Neural cell (in vitro differentiated cells): ENCODE measurements around the gene KMO. TPM values are rescaled to one million over a fixed set of nuclear protein-coding genes. Genes with fewer than 3 reads are reported as not detected.

ENCODE experiments used
- H2AFZ ChIP-seq: fragments of 200-600, 300-800 bp; sonication (generic), shearing (Covaris generic); 2 replicates; pipeline ENCODE4 v1.6.0; 2014; ENCODE audit warnings: low read depth, mild to moderate bottlenecking, antibody characterized with exemption, low read length, moderate library complexity
- H3F3A ChIP-seq: fragments of 200-600 bp; shearing (Covaris generic); 2 replicates; pipeline ENCODE4 v1.6.1; 2016; ENCODE audit warnings: mild to moderate bottlenecking, moderate library complexity, mixed read lengths, antibody characterized with exemption, low read length; ENCODE audit not compliant: insufficient read depth, poor library complexity, severe bottlenecking
- H3K27ac ChIP-seq: fragments of 200-600, 300-800 bp; sonication (generic), shearing (Covaris generic); 2 replicates; pipeline ENCODE4 v1.5.1; 2014; ENCODE audit warnings: mild to moderate bottlenecking, low read length, moderate library complexity
- H3K27me3 ChIP-seq: fragments of 300-800, 200-600 bp; sonication (generic), shearing (Covaris generic); 2 replicates; pipeline ENCODE4 v1.6.0; 2014; ENCODE audit warnings: mild to moderate bottlenecking, low read depth, low read length, moderate library complexity; ENCODE audit not compliant: insufficient read depth
- H3K36me3 ChIP-seq: fragments of 300-800, 200-600 bp; sonication (generic), shearing (Covaris generic); 2 replicates; pipeline ENCODE4 v1.5.1; 2014; ENCODE audit warnings: mild to moderate bottlenecking, antibody characterized with exemption, low read length, moderate library complexity; ENCODE audit not compliant: insufficient read depth
- H3K4me2 ChIP-seq: fragments of 300-800, 200-600 bp; sonication (generic), shearing (Covaris generic); 2 replicates; pipeline ENCODE4 v1.6.0; 2014; ENCODE audit warnings: mild to moderate bottlenecking, low read length
- H3K4me3 ChIP-seq: fragments of 300-800, 200-600 bp; sonication (generic), shearing (Covaris generic); 2 replicates; pipeline ENCODE4 v1.5.1; 2014; ENCODE audit warnings: mild to moderate bottlenecking, low read length, moderate library complexity
- H3K79me2 ChIP-seq: fragments of 200-600 bp; shearing (Covaris generic); replicated peaks from 2 replicates; pipeline ENCODE4 v1.6.0; 2014; ENCODE audit warnings: mild to moderate bottlenecking, low read length, moderate library complexity; ENCODE audit not compliant: insufficient read depth
- H3K9ac ChIP-seq: fragments of 300-800, 200-600 bp; sonication (generic), shearing (Covaris generic); 2 replicates; pipeline ENCODE4 v1.6.1; 2016; ENCODE audit warnings: mild to moderate bottlenecking, low read length, mixed read lengths
- H3K9me2 ChIP-seq: fragments of 200-600 bp; shearing (Covaris generic); 2 replicates; pipeline ENCODE4 v1.6.1; 2016; ENCODE audit warnings: mild to moderate bottlenecking, low read length, mixed read lengths; ENCODE audit not compliant: insufficient read depth
- H3K9me3 ChIP-seq: fragments of 200-600, 300-800 bp; sonication (generic), shearing (Covaris generic); 2 replicates; pipeline ENCODE4 v1.6.1; 2016; ENCODE audit warnings: mild to moderate bottlenecking, mixed run types, low read length, moderate library complexity, mixed read lengths
- H4K20me1 ChIP-seq: fragments of 200-600 bp; shearing (Covaris generic); 2 replicates; pipeline ENCODE4 v1.6.1; 2016; ENCODE audit warnings: mild to moderate bottlenecking, mixed run types; ENCODE audit not compliant: insufficient read depth
- EP300 ChIP-seq: fragments of 450-650 bp; conservative IDR thresholded peaks from 2 replicates; pipeline ENCODE4 v1.6.1; 2014; ENCODE audit warnings: antibody characterized with exemption, mild to moderate bottlenecking, moderate library complexity; ENCODE audit not compliant: poor library complexity, severe bottlenecking
- EZH2 ChIP-seq: fragments of 200-600, 300-800 bp; shearing (Covaris generic), sonication (generic); IDR thresholded peaks from 2 replicates; pipeline ENCODE4 v1.6.1; 2014; ENCODE audit warnings: antibody characterized with exemption, low read length, borderline replicate concordance, mild to moderate bottlenecking; ENCODE audit not compliant: insufficient read depth, poor library complexity, severe bottlenecking
- MXI1 ChIP-seq: fragments of 450-650 bp; conservative IDR thresholded peaks from 2 replicates; pipeline ENCODE4 v1.6.1; 2014; ENCODE audit warnings: antibody characterized with exemption, mild to moderate bottlenecking; ENCODE audit not compliant: poor library complexity, severe bottlenecking
- POLR2AphosphoS5 ChIP-seq: IDR thresholded peaks from 2 replicates; pipeline ENCODE4 v1.6.1; 2012
- RAD21 ChIP-seq: fragments of 450-650 bp; conservative IDR thresholded peaks from 2 replicates; pipeline ENCODE4 v1.6.1; 2014; ENCODE audit warnings: antibody characterized with exemption, mild to moderate bottlenecking, moderate library complexity
- SMC3 ChIP-seq: fragments of 450-650 bp; conservative IDR thresholded peaks from 2 replicates; pipeline ENCODE4 v1.6.1; 2014; ENCODE audit warnings: antibody characterized with exemption, mild to moderate bottlenecking, moderate library complexity; ENCODE audit not compliant: poor library complexity
- TAF1 ChIP-seq: IDR thresholded peaks from 2 replicates; pipeline ENCODE4 v1.6.1; 2012; ENCODE audit warnings: low read depth
- polyA plus RNA-seq: library from polyadenylated mRNA; depleted of rRNA; stranded (reverse); fragments of >200 nt; gene quantifications from 2 replicates; pipeline ENCODE4 v1.2.3, GENCODE V29; 2014
- TF ChIP-seq, protein P1 (sequence below): IDR thresholded peaks from 2 replicates; pipeline ENCODE4 v1.6.1; 2012; ENCODE audit warnings: borderline replicate concordance
- TF ChIP-seq, protein P2 (sequence below): fragments of 450-650 bp; IDR thresholded peaks from 2 replicates; pipeline ENCODE4 v1.5.1; 2014; ENCODE audit warnings: antibody characterized with exemption, mild to moderate bottlenecking, moderate library complexity; ENCODE audit not compliant: poor library complexity, severe bottlenecking

Gene KMO
- polyA plus RNA-seq, 1 donor from 2014 or later = 0.72 TPM

DNA sequence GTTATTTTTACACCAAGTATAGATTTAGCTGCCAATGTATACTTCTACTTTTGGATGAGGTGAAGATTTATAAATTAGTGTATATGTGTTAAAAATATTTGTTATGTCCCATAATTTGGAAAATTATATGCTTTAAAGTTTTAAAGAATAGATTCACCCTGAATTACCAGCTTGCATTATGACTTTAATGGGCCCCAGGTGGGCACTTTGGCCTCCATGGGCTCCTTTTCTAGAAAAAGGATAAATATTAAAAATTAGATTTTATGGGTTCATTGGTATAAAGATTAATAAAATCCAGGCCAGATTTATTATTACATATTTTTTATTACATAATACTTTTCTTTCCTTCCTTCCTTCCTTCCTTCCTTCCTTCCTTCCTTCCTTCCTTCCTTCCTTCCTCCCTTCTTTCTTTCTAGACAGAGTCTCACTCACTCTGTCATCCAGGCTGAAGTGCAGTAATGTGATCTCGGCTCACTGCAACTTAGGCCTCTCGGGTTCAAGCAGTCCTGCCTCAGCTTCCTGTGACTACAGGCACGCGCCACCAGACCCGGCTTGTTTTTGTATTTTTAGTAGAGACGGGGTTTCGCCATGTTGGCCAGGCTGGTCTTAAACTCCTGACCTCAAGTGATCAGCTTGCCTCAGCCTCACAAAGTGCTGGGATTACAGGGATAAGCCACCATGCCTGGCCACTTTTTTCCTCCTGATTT lies 21.9 kb downstream of the KMO start:
- no peak overlapping the region for H3K4me2 ChIP-seq
- no peaks in the 10 kb centered on the region for H3K9me3 ChIP-seq
- no peaks in the 10 kb centered on the region for H3K79me2 ChIP-seq
- H3K27me3 ChIP-seq = no peaks in the 10 kb centered on the region
- H3K27ac ChIP-seq = no peak overlapping the region
- H3K36me3 ChIP-seq = no peaks in the 10 kb centered on the region
- no peaks in the 10 kb centered on the region for H3K9me2 ChIP-seq
- no peaks in the 10 kb centered on the region for H3F3A ChIP-seq
- H4K20me1 ChIP-seq = no peaks in the 10 kb centered on the region
- TF ChIP-seq EP300 (no peak), POLR2AphosphoS5 (no peak), MXI1 (no peak), TAF1 (no peak), EZH2 (no peak), SMC3 (no peak), RAD21 (no peak)
- TF ChIP-seq, protein P1, sequence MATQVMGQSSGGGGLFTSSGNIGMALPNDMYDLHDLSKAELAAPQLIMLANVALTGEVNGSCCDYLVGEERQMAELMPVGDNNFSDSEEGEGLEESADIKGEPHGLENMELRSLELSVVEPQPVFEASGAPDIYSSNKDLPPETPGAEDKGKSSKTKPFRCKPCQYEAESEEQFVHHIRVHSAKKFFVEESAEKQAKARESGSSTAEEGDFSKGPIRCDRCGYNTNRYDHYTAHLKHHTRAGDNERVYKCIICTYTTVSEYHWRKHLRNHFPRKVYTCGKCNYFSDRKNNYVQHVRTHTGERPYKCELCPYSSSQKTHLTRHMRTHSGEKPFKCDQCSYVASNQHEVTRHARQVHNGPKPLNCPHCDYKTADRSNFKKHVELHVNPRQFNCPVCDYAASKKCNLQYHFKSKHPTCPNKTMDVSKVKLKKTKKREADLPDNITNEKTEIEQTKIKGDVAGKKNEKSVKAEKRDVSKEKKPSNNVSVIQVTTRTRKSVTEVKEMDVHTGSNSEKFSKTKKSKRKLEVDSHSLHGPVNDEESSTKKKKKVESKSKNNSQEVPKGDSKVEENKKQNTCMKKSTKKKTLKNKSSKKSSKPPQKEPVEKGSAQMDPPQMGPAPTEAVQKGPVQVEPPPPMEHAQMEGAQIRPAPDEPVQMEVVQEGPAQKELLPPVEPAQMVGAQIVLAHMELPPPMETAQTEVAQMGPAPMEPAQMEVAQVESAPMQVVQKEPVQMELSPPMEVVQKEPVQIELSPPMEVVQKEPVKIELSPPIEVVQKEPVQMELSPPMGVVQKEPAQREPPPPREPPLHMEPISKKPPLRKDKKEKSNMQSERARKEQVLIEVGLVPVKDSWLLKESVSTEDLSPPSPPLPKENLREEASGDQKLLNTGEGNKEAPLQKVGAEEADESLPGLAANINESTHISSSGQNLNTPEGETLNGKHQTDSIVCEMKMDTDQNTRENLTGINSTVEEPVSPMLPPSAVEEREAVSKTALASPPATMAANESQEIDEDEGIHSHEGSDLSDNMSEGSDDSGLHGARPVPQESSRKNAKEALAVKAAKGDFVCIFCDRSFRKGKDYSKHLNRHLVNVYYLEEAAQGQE = no peak
- TF ChIP-seq, protein P2, sequence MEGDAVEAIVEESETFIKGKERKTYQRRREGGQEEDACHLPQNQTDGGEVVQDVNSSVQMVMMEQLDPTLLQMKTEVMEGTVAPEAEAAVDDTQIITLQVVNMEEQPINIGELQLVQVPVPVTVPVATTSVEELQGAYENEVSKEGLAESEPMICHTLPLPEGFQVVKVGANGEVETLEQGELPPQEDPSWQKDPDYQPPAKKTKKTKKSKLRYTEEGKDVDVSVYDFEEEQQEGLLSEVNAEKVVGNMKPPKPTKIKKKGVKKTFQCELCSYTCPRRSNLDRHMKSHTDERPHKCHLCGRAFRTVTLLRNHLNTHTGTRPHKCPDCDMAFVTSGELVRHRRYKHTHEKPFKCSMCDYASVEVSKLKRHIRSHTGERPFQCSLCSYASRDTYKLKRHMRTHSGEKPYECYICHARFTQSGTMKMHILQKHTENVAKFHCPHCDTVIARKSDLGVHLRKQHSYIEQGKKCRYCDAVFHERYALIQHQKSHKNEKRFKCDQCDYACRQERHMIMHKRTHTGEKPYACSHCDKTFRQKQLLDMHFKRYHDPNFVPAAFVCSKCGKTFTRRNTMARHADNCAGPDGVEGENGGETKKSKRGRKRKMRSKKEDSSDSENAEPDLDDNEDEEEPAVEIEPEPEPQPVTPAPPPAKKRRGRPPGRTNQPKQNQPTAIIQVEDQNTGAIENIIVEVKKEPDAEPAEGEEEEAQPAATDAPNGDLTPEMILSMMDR = no peak
- H2AFZ ChIP-seq = no peak overlapping the region
- H3K9ac ChIP-seq = no peak overlapping the region
- H3K4me3 ChIP-seq = no peak overlapping the region

DNA sequence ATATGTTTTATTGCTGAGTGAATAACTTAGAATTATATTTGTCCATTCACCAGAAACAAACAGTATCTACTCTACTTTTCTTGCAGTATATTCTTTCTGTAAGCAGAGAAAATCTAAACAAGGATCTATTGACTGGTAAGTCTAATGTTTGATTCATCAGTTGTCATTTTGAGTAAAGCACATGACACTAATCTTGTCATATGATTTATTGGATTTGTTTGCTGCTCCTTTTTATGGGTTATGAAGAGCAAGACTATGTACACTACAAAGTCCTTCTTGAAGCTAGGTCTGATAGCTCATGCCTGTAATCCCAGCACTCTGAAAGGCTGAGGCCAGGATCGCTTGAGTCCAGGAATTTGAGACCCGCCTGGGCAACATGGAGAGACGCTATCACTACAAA lies 23.3 kb downstream of the KMO start:
- no peaks in the 10 kb centered on the region for H4K20me1 ChIP-seq
- no peak overlapping the region for H3K9ac ChIP-seq
- no peaks in the 10 kb centered on the region for H3K36me3 ChIP-seq
- no peaks in the 10 kb centered on the region for H3K79me2 ChIP-seq
- H3K4me2 ChIP-seq = no peak overlapping the region
- H3F3A ChIP-seq = no peaks in the 10 kb centered on the region
- no peak overlapping the region for H3K27ac ChIP-seq
- no peaks in the 10 kb centered on the region for H3K9me2 ChIP-seq
- H2AFZ ChIP-seq = no peak overlapping the region
- TF ChIP-seq RAD21 (no peak), SMC3 (no peak), POLR2AphosphoS5 (no peak), EP300 (no peak), MXI1 (no peak), EZH2 (no peak), TAF1 (no peak)
- TF ChIP-seq, protein P2 = no peak
- TF ChIP-seq, protein P1 = no peak
- no peaks in the 10 kb centered on the region for H3K27me3 ChIP-seq
- H3K9me3 ChIP-seq = no peaks in the 10 kb centered on the region
- H3K4me3 ChIP-seq = no peak overlapping the region
